ENCODE measurements around the gene WWC1.

Gene WWC1

DNA sequence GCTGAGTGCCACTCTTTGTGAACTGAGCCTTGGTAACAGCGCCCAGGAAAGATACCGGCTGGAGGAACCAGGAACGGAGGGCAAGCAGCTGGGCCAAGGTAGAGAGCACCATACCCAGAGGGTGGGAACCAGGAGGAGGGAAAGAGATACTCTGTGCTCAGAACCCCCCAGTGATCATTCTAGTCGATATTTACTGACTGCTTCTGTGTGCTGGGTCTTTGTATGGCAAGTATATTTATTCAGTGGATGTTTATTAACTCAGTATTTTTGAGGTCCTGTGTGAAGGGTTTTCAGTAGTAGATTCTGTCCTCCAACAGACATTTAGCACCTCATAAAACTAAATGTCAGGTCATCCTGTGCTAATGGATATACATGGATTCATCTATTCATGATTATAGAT lies 132.5 kb downstream of the WWC1 start:
- no peak for TF ChIP-seq CTCF (IDR thresholded peaks at IDR 0.05; ENCODE audit: low read depth, low read length)

DNA sequence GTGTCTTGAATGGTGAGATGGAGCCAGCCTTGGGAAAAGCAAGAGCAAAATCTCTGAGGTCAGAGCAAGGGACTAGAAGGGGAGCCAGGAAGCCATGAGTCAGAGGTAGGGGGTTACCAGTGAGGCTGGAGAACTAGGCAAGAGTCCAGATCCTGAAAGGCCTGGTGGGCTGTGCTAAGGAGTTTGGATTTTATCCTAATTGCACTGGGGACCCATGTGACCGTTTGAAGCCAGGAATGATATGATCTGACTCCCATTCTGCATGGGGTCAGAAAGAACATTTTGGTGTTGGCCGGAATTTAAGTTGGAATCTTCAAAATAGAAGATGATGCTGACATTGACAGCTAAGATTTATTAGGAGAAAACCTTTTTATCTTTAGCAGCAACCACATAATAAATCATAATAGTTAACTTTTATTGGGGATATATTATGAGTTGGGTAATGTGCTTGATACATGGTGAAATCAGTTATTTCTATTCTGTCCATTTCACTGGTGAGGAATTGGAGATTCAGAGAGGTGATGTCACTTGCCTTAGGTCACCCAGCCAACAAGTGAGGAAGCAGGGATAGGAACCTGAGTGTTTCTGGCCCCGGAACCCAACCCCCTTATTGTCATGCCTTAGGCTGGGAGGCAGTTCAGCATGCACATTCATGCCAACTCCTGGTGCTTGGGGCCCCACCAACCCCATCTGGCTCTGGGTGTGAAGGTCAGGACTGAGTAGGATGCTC lies 133.3 kb downstream of the WWC1 start:
- no peak for TF ChIP-seq CTCF (IDR thresholded peaks at IDR 0.05; ENCODE audit: low read depth, low read length)
- no peak overlapping the region for H3K4me3 ChIP-seq (ENCODE audit: low read depth, low read length)

More for the DNA sequence above, 132.5 kb downstream of the WWC1 start:
- no peak overlapping the region for H3K4me3 ChIP-seq (ENCODE audit: low read depth, low read length)

GRCh38 chr5:168426007-168426863 lies 134.8 kb downstream of the WWC1 start:
- no peak for TF ChIP-seq CTCF (IDR thresholded peaks at IDR 0.05; ENCODE audit: low read depth, low read length)
- H3K4me3 ChIP-seq (ENCODE audit: low read depth, low read length), result no peak overlapping the region

DNA sequence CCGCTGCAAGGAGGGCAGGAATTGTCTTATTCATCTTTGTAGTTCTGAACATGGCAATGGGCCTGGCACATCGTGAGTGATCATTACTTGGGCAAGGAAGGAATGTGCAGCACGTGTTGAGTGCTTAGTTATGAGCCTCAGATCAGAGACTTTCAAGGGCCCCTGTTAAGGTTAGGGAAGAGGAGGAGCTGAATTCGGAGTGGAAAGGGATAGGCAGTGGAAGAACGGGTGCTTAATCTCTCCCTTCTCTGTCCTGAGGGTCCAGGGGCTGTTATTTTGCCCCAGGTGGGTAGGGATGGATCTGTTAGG lies 135.4 kb downstream of the WWC1 start:
- no peak for TF ChIP-seq CTCF (IDR thresholded peaks at IDR 0.05; ENCODE audit: low read depth, low read length)
- no peak overlapping the region for H3K4me3 ChIP-seq (ENCODE audit: low read depth, low read length)

GRCh38 chr5:168427224-168427623 lies 135.8 kb downstream of the WWC1 start:
- H3K4me3 ChIP-seq (ENCODE audit: low read depth, low read length), result no peak overlapping the region
- TF ChIP-seq CTCF (IDR thresholded peaks at IDR 0.05; ENCODE audit: low read depth, low read length), result no peak

DNA sequence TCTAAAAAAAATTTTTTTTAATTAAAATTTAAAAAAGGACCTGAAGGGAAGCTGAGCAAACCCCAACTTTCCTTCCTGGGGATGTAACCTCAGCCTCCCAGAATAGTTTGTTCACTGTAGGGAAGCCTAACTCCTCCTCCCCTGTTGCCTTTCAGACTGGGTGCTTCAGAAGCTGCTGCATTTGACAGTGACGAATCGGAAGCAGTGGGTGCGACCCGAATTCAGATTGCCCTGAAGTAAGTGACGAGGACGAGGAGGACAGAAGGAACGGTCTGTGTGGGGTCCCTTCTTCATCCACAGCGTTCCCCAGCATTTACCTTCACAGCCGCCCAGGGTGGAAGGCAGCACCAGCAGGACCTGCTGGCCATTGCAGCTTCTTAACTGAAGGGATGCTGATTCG lies 137.1 kb downstream of the WWC1 start:
- no peak for TF ChIP-seq CTCF (IDR thresholded peaks at IDR 0.05; ENCODE audit: low read depth, low read length)
- no peak overlapping the region for H3K4me3 ChIP-seq (ENCODE audit: low read depth, low read length)

GRCh38 chr5:168430296-168430695 lies 138.9 kb downstream of the WWC1 start:
- no peak for TF ChIP-seq CTCF (IDR thresholded peaks at IDR 0.05; ENCODE audit: low read depth, low read length)
- no peak overlapping the region for H3K4me3 ChIP-seq (ENCODE audit: low read depth, low read length)
